ENCODE results near the gene TOX3. TPM values are rescaled to one million over a fixed set of nuclear protein-coding genes. Genes with fewer than 3 reads are reported as not detected.

TOX3 gene
- total and polyA plus RNA-seq, 2 experiments from 2014 or later: 9.8 to 15.6 TPM

DNA sequence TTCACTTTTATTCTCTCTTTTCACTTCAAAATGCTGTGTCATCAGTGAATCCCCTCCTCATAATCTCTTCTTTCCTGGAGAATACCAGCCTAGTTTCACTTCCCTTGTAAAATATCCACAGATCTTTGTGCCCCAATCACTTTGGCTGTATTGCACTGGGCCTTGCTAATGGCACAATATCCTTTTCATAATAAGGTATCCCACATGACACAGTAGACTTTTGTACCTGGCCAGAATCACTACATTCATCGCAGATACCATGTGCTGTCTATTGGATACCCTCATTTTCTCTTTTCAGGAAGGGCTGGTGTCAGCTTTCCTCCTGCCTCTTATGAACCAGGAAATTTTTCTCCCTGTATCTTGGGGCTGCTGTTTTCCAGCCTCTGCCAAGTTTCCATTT lies 25.7 kb upstream of the TOX3 start (continued):
- TF ChIP-seq, protein P1, sequence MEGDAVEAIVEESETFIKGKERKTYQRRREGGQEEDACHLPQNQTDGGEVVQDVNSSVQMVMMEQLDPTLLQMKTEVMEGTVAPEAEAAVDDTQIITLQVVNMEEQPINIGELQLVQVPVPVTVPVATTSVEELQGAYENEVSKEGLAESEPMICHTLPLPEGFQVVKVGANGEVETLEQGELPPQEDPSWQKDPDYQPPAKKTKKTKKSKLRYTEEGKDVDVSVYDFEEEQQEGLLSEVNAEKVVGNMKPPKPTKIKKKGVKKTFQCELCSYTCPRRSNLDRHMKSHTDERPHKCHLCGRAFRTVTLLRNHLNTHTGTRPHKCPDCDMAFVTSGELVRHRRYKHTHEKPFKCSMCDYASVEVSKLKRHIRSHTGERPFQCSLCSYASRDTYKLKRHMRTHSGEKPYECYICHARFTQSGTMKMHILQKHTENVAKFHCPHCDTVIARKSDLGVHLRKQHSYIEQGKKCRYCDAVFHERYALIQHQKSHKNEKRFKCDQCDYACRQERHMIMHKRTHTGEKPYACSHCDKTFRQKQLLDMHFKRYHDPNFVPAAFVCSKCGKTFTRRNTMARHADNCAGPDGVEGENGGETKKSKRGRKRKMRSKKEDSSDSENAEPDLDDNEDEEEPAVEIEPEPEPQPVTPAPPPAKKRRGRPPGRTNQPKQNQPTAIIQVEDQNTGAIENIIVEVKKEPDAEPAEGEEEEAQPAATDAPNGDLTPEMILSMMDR (conservative IDR thresholded peaks at IDR 0.05; ENCODE audit: low read depth in 2 of 2): no peak
- TF ChIP-seq NANOG (IDR thresholded peaks at IDR 0.05; ENCODE audit: borderline replicate concordance) (no peak), EZH2 (IDR thresholded peaks at IDR 0.05; ENCODE audit: low read depth, unreplicated experiment) (no peak), EZH2phosphoT487 (IDR thresholded peaks at IDR 0.05; ENCODE audit: unreplicated experiment) (no peak), ZNF331 (CRISPR knock-in tag; IDR thresholded peaks at IDR 0.05; ENCODE audit: low read depth) (no peak), POLR2AphosphoS5 (IDR thresholded peaks at IDR 0.05; ENCODE audit: low read depth) (no peak), STAT1 (IDR thresholded peaks at IDR 0.05; ENCODE audit: unreplicated experiment) (no peak)

DNA sequence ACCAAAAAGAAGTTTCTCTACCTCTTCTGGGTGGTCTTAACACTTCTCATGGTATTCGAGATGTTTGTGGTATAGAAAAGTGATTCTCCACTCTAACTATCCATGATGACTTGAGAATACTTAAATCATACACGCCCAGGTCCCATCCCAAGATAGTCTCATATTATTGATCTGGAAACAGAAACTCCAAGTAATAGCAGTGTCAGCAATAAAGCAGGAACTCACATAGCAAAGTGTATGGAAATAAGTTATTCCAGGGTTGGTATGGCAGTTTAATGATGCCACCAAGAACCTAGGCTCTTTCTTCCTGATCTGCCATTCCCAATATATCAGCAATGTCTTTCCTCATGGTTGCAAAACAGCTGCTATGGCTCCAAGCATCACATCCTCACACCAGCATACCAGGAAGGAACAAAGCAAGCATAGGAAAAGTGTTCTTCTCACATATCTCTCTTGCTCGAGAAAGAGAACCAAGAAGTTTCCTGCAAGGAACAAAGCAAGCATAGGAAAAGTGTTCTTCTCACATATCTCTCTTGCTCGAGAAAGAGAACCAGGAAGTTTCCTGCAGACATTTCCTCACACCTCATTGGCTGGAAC lies 23.6 kb upstream of the TOX3 start:
- Histone ChIP-seq H4K20me1 (replicated peaks; ENCODE audit: insufficient read depth) (no peaks in the 10 kb centered on the region), H3K79me2 (replicated peaks; ENCODE audit: insufficient read depth) (no peaks in the 10 kb centered on the region), H3K9me2 (ENCODE audit: insufficient read depth) (0 out of 2 replicates have a peak, but pooled peaks cover 7% of the 10 kb centered on the region), H3K27ac (ENCODE audit: low read depth) (no peak overlapping the region), H3K4me3 (no peak overlapping the region), H3K4me1 (ENCODE audit: insufficient read depth) (peaks cover 3% of the 10 kb centered on the region; the same call in 1 of the 2 replicates), H3K4me2 (no peak overlapping the region), H3K27me3 (ENCODE audit: insufficient read depth) (no peaks in the 10 kb centered on the region), H3K36me3 (ENCODE audit: insufficient read depth) (no peaks in the 10 kb centered on the region; the same call in 1 of the 2 replicates), H2AFZ (no peak overlapping the region), H3F3A (replicated peaks; ENCODE audit: low read depth) (no peaks in the 10 kb centered on the region)
- ATAC-seq (no peak), DNase-seq (ENCODE audit: low spot score) (no peak)
- Mint-ChIP-seq H3K36me3 (ENCODE audit: low read depth) (peaks cover 6% of the 10 kb centered on the region; the same call in 2 of the 3 replicates), H3K4me3 (no peak overlapping the region), H3K9me3 (peaks cover 8% of the 10 kb centered on the region; the same call in 1 of the 3 replicates), H3K27me3 (ENCODE audit: insufficient read depth, low read depth, poor library complexity) (peaks cover 3% of the 10 kb centered on the region), H3K4me1 (peaks cover 8% of the 10 kb centered on the region; the same call in 2 of the 3 replicates), H3K27ac (no peak overlapping the region)
- TF ChIP-seq, protein P2, sequence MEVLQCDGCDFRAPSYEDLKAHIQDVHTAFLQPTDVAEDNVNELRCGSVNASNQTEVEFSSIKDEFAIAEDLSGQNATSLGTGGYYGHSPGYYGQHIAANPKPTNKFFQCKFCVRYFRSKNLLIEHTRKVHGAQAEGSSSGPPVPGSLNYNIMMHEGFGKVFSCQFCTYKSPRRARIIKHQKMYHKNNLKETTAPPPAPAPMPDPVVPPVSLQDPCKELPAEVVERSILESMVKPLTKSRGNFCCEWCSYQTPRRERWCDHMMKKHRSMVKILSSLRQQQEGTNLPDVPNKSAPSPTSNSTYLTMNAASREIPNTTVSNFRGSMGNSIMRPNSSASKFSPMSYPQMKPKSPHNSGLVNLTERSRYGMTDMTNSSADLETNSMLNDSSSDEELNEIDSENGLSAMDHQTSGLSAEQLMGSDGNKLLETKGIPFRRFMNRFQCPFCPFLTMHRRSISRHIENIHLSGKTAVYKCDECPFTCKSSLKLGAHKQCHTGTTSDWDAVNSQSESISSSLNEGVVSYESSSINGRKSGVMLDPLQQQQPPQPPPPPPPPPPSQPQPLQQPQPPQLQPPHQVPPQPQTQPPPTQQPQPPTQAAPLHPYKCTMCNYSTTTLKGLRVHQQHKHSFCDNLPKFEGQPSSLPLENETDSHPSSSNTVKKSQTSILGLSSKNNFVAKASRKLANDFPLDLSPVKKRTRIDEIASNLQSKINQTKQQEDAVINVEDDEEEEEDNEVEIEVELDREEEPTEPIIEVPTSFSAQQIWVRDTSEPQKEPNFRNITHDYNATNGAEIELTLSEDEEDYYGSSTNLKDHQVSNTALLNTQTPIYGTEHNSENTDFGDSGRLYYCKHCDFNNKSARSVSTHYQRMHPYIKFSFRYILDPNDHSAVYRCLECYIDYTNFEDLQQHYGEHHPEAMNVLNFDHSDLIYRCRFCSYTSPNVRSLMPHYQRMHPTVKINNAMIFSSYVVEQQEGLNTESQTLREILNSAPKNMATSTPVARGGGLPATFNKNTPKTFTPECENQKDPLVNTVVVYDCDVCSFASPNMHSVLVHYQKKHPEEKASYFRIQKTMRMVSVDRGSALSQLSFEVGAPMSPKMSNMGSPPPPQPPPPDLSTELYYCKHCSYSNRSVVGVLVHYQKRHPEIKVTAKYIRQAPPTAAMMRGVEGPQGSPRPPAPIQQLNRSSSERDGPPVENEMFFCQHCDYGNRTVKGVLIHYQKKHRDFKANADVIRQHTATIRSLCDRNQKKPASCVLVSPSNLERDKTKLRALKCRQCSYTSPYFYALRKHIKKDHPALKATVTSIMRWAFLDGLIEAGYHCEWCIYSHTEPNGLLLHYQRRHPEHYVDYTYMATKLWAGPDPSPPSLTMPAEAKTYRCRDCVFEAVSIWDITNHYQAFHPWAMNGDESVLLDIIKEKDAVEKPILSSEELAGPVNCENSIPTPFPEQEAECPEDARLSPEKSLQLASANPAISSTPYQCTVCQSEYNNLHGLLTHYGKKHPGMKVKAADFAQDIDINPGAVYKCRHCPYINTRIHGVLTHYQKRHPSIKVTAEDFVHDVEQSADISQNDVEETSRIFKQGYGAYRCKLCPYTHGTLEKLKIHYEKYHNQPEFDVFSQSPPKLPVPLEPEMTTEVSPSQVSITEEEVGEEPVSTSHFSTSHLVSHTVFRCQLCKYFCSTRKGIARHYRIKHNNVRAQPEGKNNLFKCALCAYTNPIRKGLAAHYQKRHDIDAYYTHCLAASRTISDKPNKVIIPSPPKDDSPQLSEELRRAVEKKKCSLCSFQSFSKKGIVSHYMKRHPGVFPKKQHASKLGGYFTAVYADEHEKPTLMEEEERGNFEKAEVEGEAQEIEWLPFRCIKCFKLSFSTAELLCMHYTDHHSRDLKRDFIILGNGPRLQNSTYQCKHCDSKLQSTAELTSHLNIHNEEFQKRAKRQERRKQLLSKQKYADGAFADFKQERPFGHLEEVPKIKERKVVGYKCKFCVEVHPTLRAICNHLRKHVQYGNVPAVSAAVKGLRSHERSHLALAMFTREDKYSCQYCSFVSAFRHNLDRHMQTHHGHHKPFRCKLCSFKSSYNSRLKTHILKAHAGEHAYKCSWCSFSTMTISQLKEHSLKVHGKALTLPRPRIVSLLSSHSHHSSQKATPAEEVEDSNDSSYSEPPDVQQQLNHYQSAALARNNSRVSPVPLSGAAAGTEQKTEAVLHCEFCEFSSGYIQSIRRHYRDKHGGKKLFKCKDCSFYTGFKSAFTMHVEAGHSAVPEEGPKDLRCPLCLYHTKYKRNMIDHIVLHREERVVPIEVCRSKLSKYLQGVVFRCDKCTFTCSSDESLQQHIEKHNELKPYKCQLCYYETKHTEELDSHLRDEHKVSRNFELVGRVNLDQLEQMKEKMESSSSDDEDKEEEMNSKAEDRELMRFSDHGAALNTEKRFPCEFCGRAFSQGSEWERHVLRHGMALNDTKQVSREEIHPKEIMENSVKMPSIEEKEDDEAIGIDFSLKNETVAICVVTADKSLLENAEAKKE (CRISPR knock-in tag; IDR thresholded peaks at IDR 0.05): no peak
- TF ChIP-seq, protein P3, sequence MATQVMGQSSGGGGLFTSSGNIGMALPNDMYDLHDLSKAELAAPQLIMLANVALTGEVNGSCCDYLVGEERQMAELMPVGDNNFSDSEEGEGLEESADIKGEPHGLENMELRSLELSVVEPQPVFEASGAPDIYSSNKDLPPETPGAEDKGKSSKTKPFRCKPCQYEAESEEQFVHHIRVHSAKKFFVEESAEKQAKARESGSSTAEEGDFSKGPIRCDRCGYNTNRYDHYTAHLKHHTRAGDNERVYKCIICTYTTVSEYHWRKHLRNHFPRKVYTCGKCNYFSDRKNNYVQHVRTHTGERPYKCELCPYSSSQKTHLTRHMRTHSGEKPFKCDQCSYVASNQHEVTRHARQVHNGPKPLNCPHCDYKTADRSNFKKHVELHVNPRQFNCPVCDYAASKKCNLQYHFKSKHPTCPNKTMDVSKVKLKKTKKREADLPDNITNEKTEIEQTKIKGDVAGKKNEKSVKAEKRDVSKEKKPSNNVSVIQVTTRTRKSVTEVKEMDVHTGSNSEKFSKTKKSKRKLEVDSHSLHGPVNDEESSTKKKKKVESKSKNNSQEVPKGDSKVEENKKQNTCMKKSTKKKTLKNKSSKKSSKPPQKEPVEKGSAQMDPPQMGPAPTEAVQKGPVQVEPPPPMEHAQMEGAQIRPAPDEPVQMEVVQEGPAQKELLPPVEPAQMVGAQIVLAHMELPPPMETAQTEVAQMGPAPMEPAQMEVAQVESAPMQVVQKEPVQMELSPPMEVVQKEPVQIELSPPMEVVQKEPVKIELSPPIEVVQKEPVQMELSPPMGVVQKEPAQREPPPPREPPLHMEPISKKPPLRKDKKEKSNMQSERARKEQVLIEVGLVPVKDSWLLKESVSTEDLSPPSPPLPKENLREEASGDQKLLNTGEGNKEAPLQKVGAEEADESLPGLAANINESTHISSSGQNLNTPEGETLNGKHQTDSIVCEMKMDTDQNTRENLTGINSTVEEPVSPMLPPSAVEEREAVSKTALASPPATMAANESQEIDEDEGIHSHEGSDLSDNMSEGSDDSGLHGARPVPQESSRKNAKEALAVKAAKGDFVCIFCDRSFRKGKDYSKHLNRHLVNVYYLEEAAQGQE (IDR thresholded peaks at IDR 0.05; ENCODE audit: unreplicated experiment): no peak
- TF ChIP-seq NANOG (IDR thresholded peaks at IDR 0.05; ENCODE audit: borderline replicate concordance) (no peak), STAT1 (IDR thresholded peaks at IDR 0.05; ENCODE audit: unreplicated experiment) (no peak), EZH2 (IDR thresholded peaks at IDR 0.05; ENCODE audit: low read depth, unreplicated experiment) (no peak), EZH2phosphoT487 (IDR thresholded peaks at IDR 0.05; ENCODE audit: unreplicated experiment) (no peak), ZNF114 (CRISPR knock-in tag; IDR thresholded peaks at IDR 0.05) (no peak), ZNF331 (CRISPR knock-in tag; IDR thresholded peaks at IDR 0.05; ENCODE audit: low read depth) (no peak), CREB1 (CRISPR knock-in tag; IDR thresholded peaks at IDR 0.05; ENCODE audit: low read depth) (no peak), POLR2AphosphoS5 (IDR thresholded peaks at IDR 0.05; ENCODE audit: low read depth) (no peak), JUNB (IDR thresholded peaks at IDR 0.05; ENCODE audit: unreplicated experiment) (no peak)
